Islet precursor cell (in vitro differentiated cells): ENCODE data around the gene SF3B4.
A peak's percentile ranks its signal among the peaks of the same experiment; 100 is the strongest.
"Not testable (repeated sequence)": the region's sequence is repeated elsewhere in the genome, so short reads cannot be mapped to it uniquely, and the experiment has no call there.

Source experiments
- DNase-seq: peaks from one replicate; pipeline ENCODE4 v3.0.0-alpha.2; 2018

SF3B4 gene

DNA sequence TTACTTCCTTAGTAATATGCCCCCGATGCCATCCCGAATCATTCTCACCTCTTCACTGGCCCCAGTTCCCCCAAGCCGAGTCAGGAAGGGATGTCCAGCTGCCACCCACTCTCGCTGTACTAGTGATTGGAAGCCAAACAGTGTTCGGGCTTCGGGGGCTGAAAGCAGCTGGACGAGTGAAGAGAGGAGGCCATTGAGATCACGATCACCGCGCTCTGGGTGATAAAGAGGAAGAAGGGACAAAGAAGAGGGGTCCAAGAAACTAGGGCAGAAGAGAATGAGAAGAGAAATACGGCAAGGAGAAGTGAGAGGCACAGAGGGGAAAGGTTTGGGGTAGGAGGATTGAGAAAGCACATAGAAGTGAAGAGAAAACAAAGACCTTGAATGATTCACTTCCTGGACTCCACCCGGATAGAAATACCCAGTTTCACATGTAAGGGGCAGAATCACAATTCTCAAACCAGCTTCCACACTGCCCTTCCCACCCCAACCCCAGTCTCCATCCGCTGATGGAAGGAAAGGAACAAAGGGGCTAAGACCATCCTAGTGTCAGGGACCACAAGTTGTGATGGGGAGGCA, 3.7 kb upstream of the SF3B4 start:
- DNase-seq, result no peak

DNA sequence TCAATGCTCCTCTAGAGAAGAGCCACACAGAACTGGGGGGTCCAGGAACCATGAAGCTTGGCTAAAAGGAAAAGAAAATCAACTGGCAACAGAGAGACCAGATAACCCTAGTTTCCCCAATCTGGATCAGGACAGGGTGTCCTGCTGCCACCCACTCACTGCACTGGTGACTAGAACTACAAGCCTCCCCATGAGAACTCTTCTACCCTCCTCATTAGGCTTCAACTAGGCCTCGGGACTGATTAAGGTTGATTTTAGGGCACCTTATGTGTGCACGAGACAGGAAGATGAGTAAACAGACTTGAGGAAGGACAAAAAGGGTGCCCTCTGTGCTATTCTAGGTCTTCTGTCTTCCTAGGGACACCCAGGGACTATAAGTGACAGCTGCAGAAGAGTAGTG, 2.3 kb upstream of the SF3B4 start:
- DNase-seq, result no peak

- no peak for DNase-seq
Observed at GRCh38 chr1:149928401-149928724, 760 bp upstream of the SF3B4 start.

DNA sequence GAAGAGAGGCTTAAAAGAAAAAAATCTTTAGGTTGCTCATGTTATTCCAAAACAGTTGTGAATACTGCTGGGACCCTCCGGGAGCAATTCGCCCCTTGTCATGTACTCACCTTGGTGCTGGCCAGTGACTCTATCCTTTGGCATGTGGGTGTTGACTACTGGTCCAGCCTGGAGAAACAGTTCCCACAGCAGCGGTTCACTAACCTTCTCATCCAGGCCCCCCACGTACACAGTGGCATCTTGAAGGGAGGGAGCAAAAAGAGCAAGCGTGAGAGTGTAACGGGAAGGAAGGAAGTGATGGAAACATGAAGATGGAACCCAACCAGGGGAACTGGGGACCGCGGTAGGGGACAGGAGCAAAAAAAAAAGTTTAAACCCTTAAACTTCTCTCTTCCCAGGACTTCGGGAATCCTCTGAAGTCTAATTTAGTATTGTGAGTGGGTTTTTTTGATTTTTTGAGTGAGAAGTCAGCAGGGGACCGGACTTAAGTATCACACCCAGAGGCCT, 494 bp downstream of the SF3B4 start:
- DNase-seq, result no peak

GRCh38 chr1:149926296-149926695, 1.3 kb downstream of the SF3B4 start:
- DNase-seq, result no peak

DNA sequence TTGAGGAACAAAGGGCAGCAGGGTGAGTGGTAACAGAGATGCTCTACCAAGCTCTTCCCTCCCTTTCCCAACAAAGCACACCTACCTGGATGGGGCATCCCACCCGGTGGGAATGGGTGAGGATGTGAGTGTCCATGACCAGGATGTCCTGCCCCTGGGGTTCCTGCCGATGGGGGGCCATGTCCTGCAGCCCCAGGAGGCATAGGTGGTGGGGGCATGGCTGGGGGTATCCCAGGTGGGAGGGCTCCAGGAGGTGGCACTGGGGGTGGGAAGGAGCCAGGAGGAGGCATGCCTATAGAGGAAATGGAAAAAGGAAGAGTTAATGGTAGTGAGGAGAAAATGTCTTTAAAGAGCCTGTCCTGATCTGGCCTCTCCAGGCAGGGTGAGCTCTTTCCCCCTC, 1.9 kb downstream of the SF3B4 start:
- DNase-seq, result no peak

DNA sequence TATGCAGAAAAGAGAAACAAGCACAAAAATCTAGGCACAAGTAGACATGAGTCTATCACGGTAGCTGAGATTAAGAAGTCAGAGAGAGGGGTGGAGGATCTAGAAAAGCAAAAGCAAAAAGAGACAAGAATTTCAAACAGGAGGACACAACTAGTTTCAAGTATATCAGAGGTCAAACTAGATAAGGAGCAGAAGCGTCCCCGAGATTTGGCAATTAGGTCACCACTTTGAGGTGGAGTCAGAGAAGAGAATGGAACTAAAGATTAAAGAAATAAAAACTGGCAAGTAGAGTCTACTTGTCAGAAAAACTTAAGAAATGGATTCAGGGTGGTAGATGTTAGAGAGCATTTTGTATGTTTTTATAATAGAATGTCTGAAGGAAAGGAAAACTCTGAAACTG, 2.3 kb downstream of the SF3B4 start:
- DNase-seq, result no peak

- no peak for DNase-seq
Observed at GRCh38 chr1:149923626-149924025, 4.0 kb downstream of the SF3B4 start.

GRCh38 chr1:149917571-149918144, 9.9 kb downstream of the SF3B4 start, which contains the start of gene SV2A:
Gene SV2A (minus strand): TSS chr1:149917844. CDS start chr1:149913840, 4,004 bp downstream.
- peak; percentile 91 for DNase-seq

- DNase-seq, result no peak
Observed at GRCh38 chr1:149916898-149917252, 10.7 kb downstream of the SF3B4 start.

GRCh38 chr1:149916193-149916897, 11.3 kb downstream of the SF3B4 start:
- no peak for DNase-seq

DNA sequence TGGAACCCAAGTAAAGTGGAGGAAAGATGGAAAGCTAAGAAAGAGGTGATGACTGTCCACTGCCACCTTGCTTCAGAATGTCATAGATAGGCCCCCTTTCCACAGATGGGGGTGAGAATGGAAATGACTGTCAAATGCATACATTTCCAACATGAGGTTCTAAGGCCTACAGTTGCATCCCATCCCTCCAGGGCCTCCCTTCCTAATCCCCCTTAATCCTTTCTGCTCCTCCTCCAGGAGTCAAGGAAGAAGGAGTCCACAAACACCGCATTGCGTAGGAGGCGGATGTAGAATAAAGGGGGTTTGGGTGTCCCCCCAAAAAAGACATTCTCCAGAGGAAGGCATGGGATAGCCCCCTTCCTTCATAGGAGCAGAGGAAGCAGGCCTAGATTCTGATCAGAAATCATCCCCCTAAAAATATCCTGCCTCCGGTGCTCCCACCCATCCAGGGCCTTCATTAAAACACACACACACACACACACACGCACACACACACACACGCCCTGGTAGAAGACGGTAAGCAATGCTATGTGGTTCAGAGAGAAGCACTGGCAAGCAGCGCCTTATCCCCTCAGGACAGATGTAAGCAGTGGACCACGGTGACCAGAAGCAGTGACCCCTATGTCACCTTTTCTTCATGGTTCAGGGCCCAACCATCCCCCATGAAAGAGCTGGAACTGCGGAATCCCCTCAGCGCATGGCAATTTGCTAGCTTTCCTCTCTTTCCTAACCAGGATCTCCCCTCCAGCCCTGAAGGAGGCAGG, 12.0 kb downstream of the SF3B4 start:
- no peak for DNase-seq

- DNase-seq, result no peak
Observed at GRCh38 chr1:149914545-149914944, 13.1 kb downstream of the SF3B4 start.

DNA sequence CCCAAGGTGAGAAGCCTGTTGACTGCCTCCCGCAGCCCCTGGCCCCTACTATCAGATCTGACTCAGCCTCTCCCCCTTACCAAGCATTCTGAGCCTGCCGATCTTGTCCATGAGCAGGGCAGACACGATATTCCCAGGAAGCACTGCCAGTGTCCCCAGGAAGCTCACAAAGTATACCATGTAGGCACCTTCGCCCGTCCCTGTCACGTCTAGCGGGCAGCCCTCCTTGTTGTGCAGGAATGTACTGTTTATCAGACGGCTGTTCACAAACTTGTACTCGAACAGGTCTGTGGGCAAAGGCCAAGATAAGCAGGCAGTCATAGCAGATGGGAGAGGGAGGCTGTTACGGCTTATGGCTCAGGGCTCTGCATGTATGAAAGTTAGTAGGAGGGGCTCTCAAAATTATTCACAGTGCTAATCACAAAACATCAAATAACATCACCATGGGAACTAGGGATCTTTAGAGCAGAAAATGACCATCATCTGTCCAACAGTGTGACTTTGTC, 21.0 kb downstream of the SF3B4 start:
- DNase-seq, result no peak

- no peak for DNase-seq
Observed at GRCh38 chr1:149903836-149904491, 23.6 kb downstream of the SF3B4 start.

GRCh38 chr1:149899460-149900284, 27.9 kb downstream of the SF3B4 start, which contains the start of gene BOLA1:
Gene BOLA1 (plus strand): TSS chr1:149899568. CDS start chr1:149900060, 492 bp downstream.
- peak; percentile 94 for DNase-seq

DNA sequence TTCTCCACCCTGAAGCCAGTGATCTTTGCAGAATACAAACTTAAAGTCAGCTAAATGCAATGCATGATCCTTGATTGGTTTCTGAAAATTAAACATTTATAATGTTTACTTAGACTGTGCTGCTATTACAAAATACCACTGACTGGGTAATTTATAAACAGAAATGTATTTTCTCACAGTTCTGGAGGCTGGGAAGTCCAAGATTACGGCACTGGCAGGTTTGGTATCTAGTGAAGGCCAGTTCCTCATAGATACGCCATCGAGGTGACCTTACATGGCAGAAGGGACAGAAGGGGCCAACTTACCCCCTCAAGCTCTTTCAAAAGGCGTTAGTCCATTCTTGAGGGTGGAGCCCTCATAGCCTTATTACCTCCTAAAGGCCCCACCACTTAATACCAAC, 31.0 kb downstream of the SF3B4 start:
- DNase-seq, result no peak

- DNase-seq, result no peak
Observed at GRCh38 chr1:149888999-149889289, 38.7 kb downstream of the SF3B4 start.

GRCh38 chr1:149888247-149888998, 39.2 kb downstream of the SF3B4 start:
- DNase-seq, result peak; percentile 95

GRCh38 chr1:149887456-149888246, 40.0 kb downstream of the SF3B4 start:
- peak; percentile 95 for DNase-seq

DNA sequence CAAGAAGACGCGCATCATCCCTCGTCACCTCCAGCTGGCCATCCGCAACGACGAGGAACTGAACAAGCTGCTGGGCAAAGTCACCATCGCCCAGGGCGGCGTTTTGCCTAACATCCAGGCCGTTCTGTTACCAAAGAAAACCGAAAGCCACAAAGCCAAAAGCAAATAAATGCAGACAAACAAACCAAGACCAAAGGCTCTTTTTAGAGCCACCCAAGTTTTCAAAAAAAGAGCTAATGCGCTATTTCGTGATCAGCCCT, 40.5 kb downstream of the SF3B4 start:
- not testable (repeated sequence) for DNase-seq
